Dermis blood vessel endothelial cell (primary cell): ENCODE measurements around the gene SLC2A11. TPM values are rescaled to one million over a fixed set of nuclear protein-coding genes. Genes with fewer than 3 reads are reported as not detected.

Experiments used
- DNase-seq: peaks from one replicate; pipeline ENCODE4 v3.0.0; 2010
- total RNA-seq: library from RNA; depleted of rRNA; stranded (reverse); fragments of >200 nt; gene quantifications from 2 replicates; pipeline ENCODE4 v1.2.3, GENCODE V29; 2014

The SLC2A11 gene
- total RNA-seq: 4.7 and 6.0 TPM in 2 replicates

GRCh38 chr22:23857606-23858483, at the start of gene SLC2A11:
Gene SLC2A11 (plus strand): TSS chr22:23857875. CDS start chr22:23858000, 125 bp downstream.
- DNase-seq: peak; percentile 98

GRCh38 chr22:23812378-23812777, 45.3 kb upstream of the SLC2A11 start:
- DNase-seq: no peak

- DNase-seq: no peak
Observed at GRCh38 chr22:23815541-23816155, 42.0 kb upstream of the SLC2A11 start.

- no peak for DNase-seq
Observed at GRCh38 chr22:23816156-23816976, 41.3 kb upstream of the SLC2A11 start.

- DNase-seq: no peak
Observed at GRCh38 chr22:23817146-23817545, 40.5 kb upstream of the SLC2A11 start.

GRCh38 chr22:23818541-23818940, 39.1 kb upstream of the SLC2A11 start:
- DNase-seq: no peak

- DNase-seq: no peak
Observed at GRCh38 chr22:23820748-23821211, 36.9 kb upstream of the SLC2A11 start.

GRCh38 chr22:23822101-23822671, 35.5 kb upstream of the SLC2A11 start:
- no peak for DNase-seq

GRCh38 chr22:23823331-23823791, 34.3 kb upstream of the SLC2A11 start:
- DNase-seq: no peak

- DNase-seq: no peak
Observed at GRCh38 chr22:23824476-23825245, 33.0 kb upstream of the SLC2A11 start.

GRCh38 chr22:23825246-23825905, 32.3 kb upstream of the SLC2A11 start:
- no peak for DNase-seq

- no peak for DNase-seq
Observed at GRCh38 chr22:23826510-23827350, 30.9 kb upstream of the SLC2A11 start.

- no peak for DNase-seq
Observed at GRCh38 chr22:23827351-23827995, 30.2 kb upstream of the SLC2A11 start.

- DNase-seq: no peak
Observed at GRCh38 chr22:23828800-23829680, 28.6 kb upstream of the SLC2A11 start.

GRCh38 chr22:23829845-23830372, 27.8 kb upstream of the SLC2A11 start:
- DNase-seq: no peak

GRCh38 chr22:23831261-23831660, 26.4 kb upstream of the SLC2A11 start:
- no peak for DNase-seq

GRCh38 chr22:23831781-23832180, 25.9 kb upstream of the SLC2A11 start:
- no peak for DNase-seq
